Measurements from ENCODE around the gene EOLA1. TPM values are rescaled to one million over a fixed set of nuclear protein-coding genes. Genes with fewer than 3 reads are reported as not detected.

Gene EOLA1
- total and polyA plus RNA-seq, 2 of the 4 experiments (the other 2 are of a cell fraction): 15.5 to 16.8 TPM

DNA sequence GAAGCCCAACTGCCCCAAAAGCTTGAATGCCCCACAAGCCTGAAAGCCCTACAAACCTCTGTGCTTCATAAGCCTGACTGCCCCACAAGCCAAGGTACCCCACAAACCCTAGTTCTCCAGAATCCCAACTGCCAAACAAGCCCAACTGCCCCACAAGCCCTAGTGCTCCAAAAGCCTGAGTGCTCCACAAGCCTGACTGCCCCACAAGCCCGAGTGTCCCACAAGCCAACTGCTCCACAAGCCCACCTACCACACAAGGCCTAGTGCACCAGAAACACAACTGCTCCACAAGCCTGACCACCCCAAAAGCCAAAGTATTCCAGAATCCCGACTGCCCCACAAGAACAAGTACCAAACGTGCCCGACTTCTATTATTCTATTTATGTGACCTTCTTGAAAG, 22.5 kb downstream of the EOLA1 start:
- TF ChIP-seq CEBPB (IDR thresholded peaks at IDR 0.05; ENCODE audit: low read depth, low read length) (no peak), MAZ (IDR thresholded peaks at IDR 0.05; ENCODE audit: borderline replicate concordance, low read depth, low read length) (no peak), FOS (IDR thresholded peaks at IDR 0.05; ENCODE audit: low read depth, low read length) (no peak), CHD1 (IDR thresholded peaks at IDR 0.05; ENCODE audit: low read depth, low read length) (no peak), RAD21 (IDR thresholded peaks at IDR 0.05; ENCODE audit: low read length) (no peak), MXI1 (IDR thresholded peaks at IDR 0.05; ENCODE audit: borderline replicate concordance, low read depth, low read length) (no peak), RCOR1 (IDR thresholded peaks at IDR 0.05; ENCODE audit: insufficient replicate concordance, low read length) (no peak), NFE2L2 (IDR thresholded peaks at IDR 0.05; ENCODE audit: low read depth, low read length) (no peak), CTCF (conservative IDR thresholded peaks at IDR 0.05; ENCODE audit: low read depth, low read length) (no peak), USF2 (IDR thresholded peaks at IDR 0.05; ENCODE audit: low read depth, low read length) (no peak), BHLHE40 (IDR thresholded peaks at IDR 0.05; ENCODE audit: low read depth, low read length) (no peak), POLR2A (IDR thresholded peaks at IDR 0.05; ENCODE audit: low read depth, low read length) (no peak), RFX5 (IDR thresholded peaks at IDR 0.05; ENCODE audit: low read depth, low read length) (no peak), MAFK (IDR thresholded peaks at IDR 0.05; ENCODE audit: low read depth, low read length) (no peak)
- TF ChIP-seq, protein P1, sequence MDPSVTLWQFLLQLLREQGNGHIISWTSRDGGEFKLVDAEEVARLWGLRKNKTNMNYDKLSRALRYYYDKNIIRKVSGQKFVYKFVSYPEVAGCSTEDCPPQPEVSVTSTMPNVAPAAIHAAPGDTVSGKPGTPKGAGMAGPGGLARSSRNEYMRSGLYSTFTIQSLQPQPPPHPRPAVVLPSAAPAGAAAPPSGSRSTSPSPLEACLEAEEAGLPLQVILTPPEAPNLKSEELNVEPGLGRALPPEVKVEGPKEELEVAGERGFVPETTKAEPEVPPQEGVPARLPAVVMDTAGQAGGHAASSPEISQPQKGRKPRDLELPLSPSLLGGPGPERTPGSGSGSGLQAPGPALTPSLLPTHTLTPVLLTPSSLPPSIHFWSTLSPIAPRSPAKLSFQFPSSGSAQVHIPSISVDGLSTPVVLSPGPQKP (IDR thresholded peaks at IDR 0.05; ENCODE audit: borderline replicate concordance, low read depth, low read length): no peak
- no peaks in the 10 kb centered on the region for H3K9me3 ChIP-seq (ENCODE audit: control insufficient read depth, insufficient read depth, low read length)
- ChIA-PET POLR2A (ENCODE audit: unreplicated experiment) (no interaction called here), CTCF (no interaction called here)
- no TSS peak for BruUV-seq (replicated peaks)
- H3K4ac ChIP-seq (ENCODE audit: low read depth, low read length): no peak overlapping the region
- H3K4me3 ChIP-seq (ENCODE audit: insufficient read depth, low read depth, low read length): no peak overlapping the region
- H4K20me1 ChIP-seq (ENCODE audit: insufficient read depth, low read length): no peaks in the 10 kb centered on the region
- no peak overlapping the region for H3K27ac ChIP-seq (ENCODE audit: insufficient read depth, low read length)
- H2BK20ac ChIP-seq (ENCODE audit: low read depth, low read length): no peak overlapping the region
- dilution Hi-C loops (cut with HindIII; ENCODE audit: low sequenced_read_pairs, unreplicated experiment): no loop called here
- no peak overlapping the region for H3K56ac ChIP-seq (ENCODE audit: extremely low read depth, insufficient read depth, low read length)
- no peak overlapping the region for H3K9ac ChIP-seq (ENCODE audit: low read depth, low read length)
- no peak overlapping the region for H2BK120ac ChIP-seq (ENCODE audit: low read depth, low read length)
- H3K14ac ChIP-seq (replicated peaks; ENCODE audit: low read depth, low read length): no peak overlapping the region
- ATAC-seq (ENCODE audit: low read depth) (no peak), DNase-seq (no peak)
- H2BK15ac ChIP-seq (ENCODE audit: low read depth, low read length): no peak overlapping the region
- no peaks in the 10 kb centered on the region for H3K36me3 ChIP-seq (ENCODE audit: control insufficient read depth, insufficient read depth, low read length)
- peaks cover 5% of the 10 kb centered on the region for H3K27me3 ChIP-seq (ENCODE audit: control insufficient read depth, insufficient read depth, low read length)
- H2BK5ac ChIP-seq (ENCODE audit: low read depth, low read length, poor library complexity, severe bottlenecking): no peak overlapping the region
- no peak overlapping the region for H2AK9ac ChIP-seq (replicated peaks; ENCODE audit: low read depth, low read length, poor library complexity)
- H2AFZ ChIP-seq (replicated peaks; ENCODE audit: low read length, poor library complexity): no peak overlapping the region
- no peak overlapping the region for H4K91ac ChIP-seq (ENCODE audit: insufficient read depth, low read depth, low read length)
- in situ Hi-C loops (cut with MboI; ENCODE audit: low sequenced_read_pairs): no loop called here
- no peak overlapping the region for H4K8ac ChIP-seq (ENCODE audit: low read depth in 2 of 2, low read length in 2 of 2)
- intact Hi-C loops (cut with micrococcal nuclease): no loop called here
- no peak overlapping the region for H3K18ac ChIP-seq (ENCODE audit: low read depth, low read length)
- H3K4me1 ChIP-seq (ENCODE audit: control insufficient read depth, insufficient read depth, low read length): no peaks in the 10 kb centered on the region
- H2AK5ac ChIP-seq (ENCODE audit: low read depth, low read length): no peak overlapping the region
- no CpG with 5 or more reads among the region's 4 CpGs for WGBS, 2 experiments (ENCODE audit: extremely low coverage in 2 of 2, insufficient read length in 1 of 2)
- no peak overlapping the region for H3K4me2 ChIP-seq (ENCODE audit: low read depth, low read length)
- no peak overlapping the region for H4K5ac ChIP-seq (ENCODE audit: low read depth, low read length)
- no peaks in the 10 kb centered on the region for H3K9me1 ChIP-seq (ENCODE audit: insufficient read depth, low read length)
- no peaks in the 10 kb centered on the region for H3K79me1 ChIP-seq (ENCODE audit: low read depth in 1 of 2, low read length in 2 of 2)
- no peak overlapping the region for H3K23ac ChIP-seq (ENCODE audit: low read depth, low read length)
